Tibial nerve (tissue), 3 donors: Measurements from ENCODE around the gene SLC4A3.

Source experiments
- CTCF ChIP-seq, 5 experiments: fragments of 200-600 bp in 3 of 5; fragments of 450-650 bp in 2 of 5; sonication (generic) in 3 of 5; IDR thresholded peaks; one replicate each; pipeline ENCODE4 v1.5.1; 2016 to 2019; ENCODE audit warnings: antibody characterized with exemption in 5 of 5, mild to moderate bottlenecking in 3 of 5, moderate library complexity in 2 of 5
- POLR2A ChIP-seq, 2 donors: fragments of 450-650 bp; IDR thresholded peaks; one replicate each; pipeline ENCODE4 v1.6.1; 2017; ENCODE audit warnings: antibody characterized with exemption in 2 of 2, mild to moderate bottlenecking in 2 of 2, moderate library complexity in 2 of 2

GRCh38 chr2:219643084-219643473 is 15.6 kb downstream of the SLC4A3 start:
- no peak for TF ChIP-seq CTCF (IDR thresholded peaks at IDR 0.05)
- TF ChIP-seq POLR2A (IDR thresholded peaks at IDR 0.05): no peak
